GF-D8 (cell line): ENCODE measurements around the gene C19orf25.

Experiments
- DNase-seq: peaks from one replicate; lab custom pipeline; 2025; lab: John Stamatoyannopoulos, UW

C19orf25 gene

GRCh38 chr19:1432507-1432887, 46.5 kb downstream of the C19orf25 start:
- no peak for DNase-seq

GRCh38 chr19:1431759-1432506, 47.1 kb downstream of the C19orf25 start:
- no peak for DNase-seq

- no peak for DNase-seq
These were observed 48.8 kb downstream of the C19orf25 start for GRCh38 chr19:1430246-1430645.

GRCh38 chr19:1429750-1430149, 49.3 kb downstream of the C19orf25 start:
- no peak for DNase-seq

- no peak for DNase-seq
These were observed 50.1 kb downstream of the C19orf25 start for GRCh38 chr19:1428738-1429391.

- DNase-seq = no peak
These were observed 51.6 kb downstream of the C19orf25 start for GRCh38 chr19:1427221-1427920.

- no peak for DNase-seq
These were observed 52.3 kb downstream of the C19orf25 start for GRCh38 chr19:1426736-1427135.

- DNase-seq = no peak
These were observed 53.1 kb downstream of the C19orf25 start for GRCh38 chr19:1425902-1426301.

- no peak for DNase-seq
These were observed 53.7 kb downstream of the C19orf25 start for GRCh38 chr19:1425102-1425837.

- DNase-seq = no peak
These were observed 54.6 kb downstream of the C19orf25 start for GRCh38 chr19:1424192-1424955.

- no peak for DNase-seq
These were observed 55.4 kb downstream of the C19orf25 start for GRCh38 chr19:1423436-1424191.
